KBM-7 (cell line): ENCODE data around the gene MCUR1.

Experiments used
- DNase-seq: peaks from one replicate; pipeline ENCODE4 v3.0.0-alpha.2; 2015
- in situ Hi-C: fragments of 300-500 bp; cut with MboI; formaldehyde crosslinking; loops from 2 replicates; pipeline ENCODE4 v1.14.3; 2020; ENCODE audit warnings: low sequenced_read_pairs, low pct_unique_long_range_greater_than_20kb, mixed read lengths

The MCUR1 gene

DNA sequence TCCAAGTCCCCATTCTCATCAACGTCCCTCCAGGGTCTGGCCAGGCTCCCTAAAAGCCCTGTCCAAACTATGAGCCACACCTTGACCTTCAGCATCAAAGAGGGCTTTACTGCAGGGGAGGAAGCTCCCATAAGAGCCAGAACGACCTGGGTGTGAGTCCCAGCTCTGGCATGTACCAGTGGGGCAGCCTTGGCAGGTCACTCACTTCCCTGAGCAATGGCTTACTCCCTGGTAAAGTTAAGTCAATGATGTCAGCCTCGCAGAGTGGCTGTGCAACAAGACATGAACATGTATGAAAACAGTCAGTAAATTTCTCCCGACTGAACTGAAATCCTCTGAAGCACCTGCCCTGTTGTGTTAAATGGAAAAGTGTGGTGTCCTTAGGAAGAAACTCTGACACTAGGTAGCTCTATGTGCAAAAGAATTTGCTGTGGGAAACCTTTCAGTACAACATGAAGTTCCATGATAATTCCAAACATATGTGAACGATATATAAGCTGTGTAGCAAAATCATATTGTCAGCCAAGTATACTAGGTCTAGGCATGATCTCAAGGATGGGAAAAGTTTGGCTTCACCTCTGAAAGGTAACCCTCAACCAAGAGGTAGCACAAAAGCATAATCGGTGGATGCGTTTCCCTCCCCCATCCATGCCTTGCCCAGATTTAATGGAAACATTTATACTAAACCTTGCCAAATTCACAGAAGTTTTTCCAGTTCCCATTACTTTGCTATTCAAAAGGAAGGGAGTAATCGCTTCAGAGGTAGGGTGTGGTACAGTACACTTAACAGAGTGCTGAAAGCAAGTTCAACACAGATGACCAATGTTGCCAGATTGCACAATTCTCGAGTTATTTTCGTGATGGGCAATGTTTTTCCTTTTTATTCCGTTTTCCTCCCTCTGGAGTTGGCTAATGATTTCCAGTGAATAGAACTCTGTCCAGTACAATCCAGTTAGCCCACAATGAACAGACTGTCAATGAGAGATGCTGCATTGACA, 53.8 kb downstream of the MCUR1 start:
- no peak for DNase-seq
- in situ Hi-C loops = no loop called here

DNA sequence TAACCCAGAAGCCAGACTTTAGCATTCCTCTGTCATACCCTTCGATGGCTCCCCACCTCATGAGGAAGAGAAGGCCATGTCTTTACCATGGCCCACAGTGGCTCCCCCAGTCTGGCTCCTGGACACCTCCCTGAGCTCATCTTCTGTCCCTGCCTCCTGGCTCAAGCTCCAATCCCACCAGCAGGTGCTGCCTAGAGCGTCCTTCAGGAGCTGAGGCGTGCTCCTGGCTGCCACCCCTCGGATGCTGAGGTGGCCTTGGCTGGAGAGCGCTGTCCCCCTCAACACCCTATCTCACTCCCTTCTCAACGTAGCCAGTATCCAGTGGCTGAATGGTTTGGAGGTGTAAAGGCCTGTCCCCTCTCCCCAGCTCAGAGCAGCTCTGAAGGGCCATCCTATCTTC, 55.3 kb downstream of the MCUR1 start:
- in situ Hi-C loops = no loop called here
- DNase-seq = no peak

DNA sequence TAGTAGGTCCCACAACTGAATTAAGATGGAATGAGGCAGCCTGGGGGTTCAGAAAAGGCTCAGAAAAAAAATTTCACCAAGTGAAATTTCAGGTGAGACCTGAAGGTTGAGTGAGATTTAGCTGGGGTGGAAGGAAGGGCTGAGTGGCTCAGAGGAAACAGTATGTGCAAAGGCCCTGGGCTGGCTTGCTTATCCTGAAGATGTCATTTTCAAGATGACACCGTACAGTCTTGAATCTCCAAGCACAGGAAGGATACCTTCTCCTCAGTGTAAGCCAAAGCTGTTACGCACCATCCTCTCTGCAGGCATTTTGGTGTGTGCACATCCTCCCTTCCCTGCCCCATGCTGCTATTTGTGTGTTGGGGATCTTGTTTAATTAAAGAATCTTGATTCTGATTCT, 59.7 kb downstream of the MCUR1 start:
- in situ Hi-C loops = no loop called here

DNA sequence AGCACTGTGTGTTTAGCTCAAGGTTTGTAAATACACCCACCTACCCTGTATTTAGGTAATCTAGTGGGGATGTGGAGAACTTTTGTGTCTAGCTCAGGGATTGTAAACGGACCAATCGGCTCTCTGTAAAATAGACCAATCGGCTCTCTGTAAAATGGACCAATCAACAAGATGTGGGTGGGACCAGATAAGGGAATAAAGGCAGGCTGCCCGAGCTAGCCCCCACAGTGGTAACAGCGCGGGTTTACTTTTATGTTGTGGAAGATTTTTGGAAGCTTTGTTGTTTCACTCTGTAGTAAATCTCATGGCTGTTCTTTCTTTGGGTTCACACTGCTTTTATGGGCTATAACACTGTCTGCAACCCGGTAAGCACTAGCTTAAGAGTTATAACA, 70.6 kb downstream of the MCUR1 start:
- no peak for DNase-seq
- in situ Hi-C loops = no loop called here

More for the DNA sequence above, 59.7 kb downstream of the MCUR1 start:
- no peak for DNase-seq

DNA sequence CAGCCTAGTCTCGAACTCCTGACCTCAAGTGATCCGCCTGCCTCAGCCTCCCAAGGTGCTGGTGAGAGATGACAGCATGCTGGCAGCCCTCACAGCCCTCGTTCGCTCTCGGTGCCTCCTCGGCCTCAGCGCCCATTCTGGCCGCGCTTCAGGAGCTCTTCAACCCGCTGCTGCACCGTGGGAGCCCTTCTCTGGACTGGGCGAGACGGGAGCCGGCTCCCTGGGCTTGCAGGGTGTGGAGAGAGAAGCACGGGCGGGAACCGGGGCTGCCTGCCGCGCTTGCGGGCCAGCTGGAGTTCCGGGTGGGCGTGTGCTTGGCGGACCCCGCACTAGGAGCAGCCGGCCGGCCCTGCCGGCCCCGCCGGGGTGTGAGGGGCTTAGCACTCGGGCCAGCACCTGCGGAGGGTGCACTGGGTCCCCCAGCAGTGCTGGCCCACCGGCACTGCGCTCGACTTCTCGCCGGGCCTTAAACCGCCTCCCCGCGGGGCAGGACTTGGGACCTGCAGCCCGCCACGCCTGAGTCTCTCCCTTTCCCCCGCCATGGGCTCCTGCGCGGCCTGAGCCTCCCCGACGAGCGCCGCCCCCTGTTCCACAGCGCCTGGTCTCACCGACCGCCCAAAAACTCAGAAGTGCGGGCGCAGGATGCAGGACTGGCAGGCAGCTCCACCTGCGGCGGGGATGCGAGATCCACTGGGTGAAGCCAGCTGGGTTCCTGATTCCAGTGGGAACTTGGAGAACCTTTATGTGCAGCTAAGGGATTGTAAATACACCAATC, 71.2 kb downstream of the MCUR1 start:
- no peak for DNase-seq
- in situ Hi-C loops = no loop called here

DNA sequence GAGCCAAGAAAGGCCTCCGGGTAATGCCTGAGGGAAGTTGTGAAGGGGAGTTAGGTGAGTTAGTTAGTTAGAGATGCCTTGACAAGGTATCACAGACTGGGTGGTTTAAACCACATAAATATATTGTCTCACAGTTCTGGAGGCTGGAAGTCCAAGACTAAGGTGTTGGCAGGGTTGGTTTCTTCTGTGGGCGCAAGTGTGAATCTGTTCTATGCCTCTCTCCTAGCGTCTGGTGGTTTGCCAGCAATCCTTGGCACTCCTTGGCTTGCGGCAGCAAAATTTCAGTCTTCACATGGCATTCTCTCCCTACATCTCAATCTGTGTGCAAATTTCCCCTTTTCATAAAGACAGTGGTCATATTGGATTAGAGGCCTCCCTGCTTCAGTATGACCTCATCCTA, 73.0 kb downstream of the MCUR1 start:
- DNase-seq = no peak
- in situ Hi-C loops = no loop called here
